Panc1 (cell line): ENCODE measurements around the gene TRAPPC14. TPM values are rescaled to one million over a fixed set of nuclear protein-coding genes. Genes with fewer than 3 reads are reported as not detected.

Source experiments
- ATAC-seq: fragments of 200-7000 bp; cut with Tn5 transposase; 2 replicates; pipeline ENCODE4 v1.9.1; 2020; ENCODE audit warnings: mild to moderate bottlenecking, moderate library complexity
- BruUV-seq: library from RNA; stranded (reverse); fragments of 400-500 nt; replicated peaks from 2 replicates; lab custom pipeline; 2021; lab: Mats Ljungman, UMichigan
- CTCF ChIA-PET: fragments of 300-600 bp; sonication (Branson Sonifier 250); formaldehyde crosslinking; loops from one replicate; lab custom pipeline; 2022; ENCODE audit warnings: antibody characterized with exemption; lab: Charles Lee
- POLR2A ChIA-PET: fragments of 300-600 bp; sonication (Branson Sonifier 250); formaldehyde crosslinking; loops from one replicate; lab custom pipeline; 2022; ENCODE audit warnings: antibody characterized with exemption; lab: Charles Lee
- DNase-seq: peaks from one replicate; pipeline ENCODE4 v3.0.0-alpha.2; 2010; ENCODE audit warnings: low read depth, low spot score
- H3K27ac ChIP-seq: 2 replicates; pipeline ENCODE4 v1.5.1; 2011; ENCODE audit warnings: mild to moderate bottlenecking, low read length, inconsistent platforms
- H3K27me3 ChIP-seq: fragments of 200-500 bp; sonication (Bioruptor generic); 2 replicates; pipeline ENCODE4 v1.6.0; 2014; ENCODE audit warnings: low read length, inconsistent platforms; ENCODE audit not compliant: control insufficient read depth, insufficient read depth
- H3K36me3 ChIP-seq: fragments of 200-500 bp; sonication (Bioruptor generic); 2 replicates; pipeline ENCODE4 v1.5.1; 2014; ENCODE audit warnings: inconsistent platforms, mild to moderate bottlenecking, low read length, moderate library complexity; ENCODE audit not compliant: control insufficient read depth, insufficient read depth
- H3K4me1 ChIP-seq: 2 replicates; pipeline ENCODE4 v1.5.1; 2011; ENCODE audit warnings: inconsistent platforms, mild to moderate bottlenecking, low read length, moderate library complexity; ENCODE audit not compliant: control insufficient read depth, insufficient read depth
- H3K4me3 ChIP-seq, 2 experiments: 2 replicates each; pipeline ENCODE4 v1.5.1; 2011 to 2012; ENCODE audit warnings: low read depth in 2 of 2, low read length in 2 of 2, mild to moderate bottlenecking in 2 of 2, inconsistent platforms in 1 of 2, moderate library complexity in 1 of 2
- H3K9me3 ChIP-seq: fragments of 200-500 bp; sonication (Bioruptor generic); 2 replicates; pipeline ENCODE4 v1.5.1; 2014; ENCODE audit warnings: low read depth, mild to moderate bottlenecking, inconsistent platforms, low read length, moderate library complexity; ENCODE audit not compliant: control insufficient read depth, insufficient read depth
- CTCF ChIP-seq: fragments of 450-650 bp; IDR thresholded peaks from 2 replicates; pipeline ENCODE4 v1.5.1; 2017; ENCODE audit warnings: mild to moderate bottlenecking
- POLR2AphosphoS5 ChIP-seq: IDR thresholded peaks from 2 replicates; pipeline ENCODE4 v1.6.1; 2012; ENCODE audit warnings: mild to moderate bottlenecking, low read depth, low read length, moderate library complexity
- SIN3A ChIP-seq: IDR thresholded peaks from 2 replicates; pipeline ENCODE4 v1.6.1; 2012; ENCODE audit warnings: low read depth, mild to moderate bottlenecking, low read length, moderate library complexity, borderline replicate concordance; ENCODE audit not compliant: insufficient read depth
- TCF7L2 ChIP-seq: IDR thresholded peaks from 2 replicates; pipeline ENCODE4 v1.6.1; 2011; ENCODE audit warnings: mild to moderate bottlenecking, low read depth, low read length, inconsistent platforms
- in situ Hi-C: cut with HindIII; loops from 2 replicates; pipeline ENCODE4 v1.10.0; 2016; ENCODE audit warnings: low sequenced_read_pairs, low pct_unique_long_range_greater_than_20kb
- intact Hi-C: fragments of 100-400 bp; cut with micrococcal nuclease; formaldehyde crosslinking; loops from one replicate; pipeline ENCODE4 v1.10.0; 2022; ENCODE audit not compliant: unreplicated experiment
- total RNA-seq: library from RNA; stranded (reverse); gene quantifications from one replicate; pipeline ENCODE4 v1.2.1, GENCODE V29; 2021; ENCODE audit not compliant: unreplicated experiment

TRAPPC14 gene
- total RNA-seq, 1 experiment from 2014 or later = 33.2 TPM

GRCh38 chr7:100154651-100155491 is 3.7 kb downstream of the TRAPPC14 start:
- no peak for TF ChIP-seq TCF7L2
- TF ChIP-seq POLR2AphosphoS5 = peak; percentile 45; the same call in 1 of the 2 replicates
- no peak overlapping the region; the same call in 1 of the 2 replicates for H3K27ac ChIP-seq
- H3K27me3 ChIP-seq = no peaks in the 10 kb centered on the region
- ATAC-seq (peak; percentile 7; the same call in 1 of the 2 replicates), DNase-seq (no peak)
- no TSS peak for BruUV-seq
- no peaks in the 10 kb centered on the region for H3K9me3 ChIP-seq
- peaks cover 6% of the 10 kb centered on the region for H3K36me3 ChIP-seq
- H3K4me1 ChIP-seq = peaks cover 49% of the 10 kb centered on the region
- CTCF ChIA-PET = no interaction called here
- H3K4me3 ChIP-seq = no peak overlapping the region
- intact Hi-C loops = no loop called here
- in situ Hi-C loops = no loop called here
- POLR2A ChIA-PET = interaction anchor here (0.6 kb wide), 1 partner anchor 53 kb away, joined by 8 read pairs; the partner anchor contains the start of gene AP4M1

GRCh38 chr7:100153708-100154535 is 4.6 kb downstream of the TRAPPC14 start:
- peaks cover 49% of the 10 kb centered on the region for H3K4me1 ChIP-seq
- in situ Hi-C loops = no loop called here
- intact Hi-C loops = no loop called here
- H3K4me3 ChIP-seq = no peak overlapping the region
- ATAC-seq (no peak), DNase-seq (no peak)
- H3K27ac ChIP-seq = peak overlapping the region; percentile 42; the same call in 1 of the 2 replicates
- ChIA-PET POLR2A (interaction anchor here (0.6 kb wide), 3 partner anchors 13 to 52 kb away, joined by 3 to 8 read pairs (median 4); partner anchors contain the start of gene AP4M1), CTCF (no interaction called here)
- peaks cover 6% of the 10 kb centered on the region for H3K36me3 ChIP-seq
- BruUV-seq = no TSS peak
- H3K27me3 ChIP-seq = no peaks in the 10 kb centered on the region
- TF ChIP-seq CTCF (no peak), TCF7L2 (peak; percentile 46; the same call in 1 of the 2 replicates)
- H3K9me3 ChIP-seq = no peaks in the 10 kb centered on the region

GRCh38 chr7:100152937-100153666 is 5.4 kb downstream of the TRAPPC14 start:
- H3K4me3 ChIP-seq = no peak overlapping the region
- TF ChIP-seq SIN3A = no peak
- ATAC-seq (no peak), DNase-seq (no peak)
- in situ Hi-C loops = no loop called here
- H3K27ac ChIP-seq = peak overlapping the region; percentile 24; the same call in 1 of the 2 replicates
- peaks cover 49% of the 10 kb centered on the region for H3K4me1 ChIP-seq
- BruUV-seq = no TSS peak
- no peaks in the 10 kb centered on the region for H3K27me3 ChIP-seq
- ChIA-PET CTCF (no interaction called here), POLR2A (interaction anchor here (0.6 kb wide), 2 partner anchors 12 to 43 kb away, joined by 3 to 4 read pairs; no protein-coding TSS in a partner anchor)
- H3K9me3 ChIP-seq = no peaks in the 10 kb centered on the region
- H3K36me3 ChIP-seq = peaks cover 6% of the 10 kb centered on the region
- intact Hi-C loops = no loop called here
